Measurements from ENCODE around the gene KRTAP2-1. TPM values are rescaled to one million over a fixed set of nuclear protein-coding genes. Genes with fewer than 3 reads are reported as not detected.
"Not testable (repeated sequence)": the region's sequence is repeated elsewhere in the genome, so short reads cannot be mapped to it uniquely, and the experiment has no call there.

Gene KRTAP2-1
- total RNA-seq, 2 experiments from 2014 or later, result not detected

DNA sequence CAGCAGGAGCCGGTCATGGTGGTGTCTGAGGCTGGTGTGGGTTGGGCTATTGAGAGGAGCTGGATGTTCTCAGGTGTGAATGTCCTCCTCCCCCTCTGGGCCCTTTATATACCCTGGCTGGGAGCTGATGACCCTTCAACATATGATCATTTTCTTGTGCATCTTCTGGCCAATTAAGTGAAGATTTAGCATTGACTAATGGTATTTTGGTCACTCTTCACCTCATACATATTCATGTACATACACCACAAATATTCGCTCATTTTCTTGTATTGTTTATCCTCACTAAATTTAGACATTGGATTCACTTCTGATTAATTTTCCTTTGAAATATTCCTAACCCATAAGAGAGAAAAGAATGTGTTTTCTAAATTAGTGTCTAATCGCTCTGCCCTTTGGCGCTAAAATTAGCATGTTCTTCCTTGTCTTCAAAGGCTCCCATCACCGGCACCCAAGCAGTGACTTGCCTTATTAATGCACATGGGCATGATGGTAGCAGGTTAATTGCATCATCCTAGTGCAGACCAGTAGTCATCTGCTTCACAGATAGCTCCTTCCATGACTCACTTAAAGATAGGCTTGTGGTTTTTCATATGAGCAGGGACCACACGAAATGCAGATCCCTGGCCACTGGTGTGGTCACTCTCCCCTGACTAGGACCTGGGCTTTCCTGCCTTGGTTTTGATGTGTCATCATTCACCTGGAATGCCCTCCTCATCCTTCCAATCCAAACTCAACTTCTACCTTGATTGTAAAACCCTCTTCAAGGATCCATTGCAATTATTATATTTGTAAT is 18.9 kb upstream of the KRTAP2-1 start, which contains the start of gene KRTAP2-4:
Gene KRTAP2-4, minus strand, starts transcription at position 51 of the 796 bp plus-strand sequence. Its CDS starts 34 bp downstream, at position 17.
- CTCF ChIA-PET (ENCODE audit: unreplicated experiment), result no interaction called here
- no peak within 1 kb of the TSS for H3K4me3 ChIP-seq (ENCODE audit: low read depth, low read length, poor library complexity, severe bottlenecking)
- no peaks in the 10 kb centered on the region for H3K9me2 ChIP-seq (ENCODE audit: insufficient read depth, low read length)
- intact Hi-C loops (cut with micrococcal nuclease; ENCODE audit: unreplicated experiment), result no loop called here
- no peaks in the 10 kb centered on the region for H3K4me1 ChIP-seq (ENCODE audit: insufficient read depth, low read length, poor library complexity, severe bottlenecking)
- H3K36me3 ChIP-seq (ENCODE audit: insufficient read depth, low read length), result no peaks in the 10 kb centered on the region
- no peaks in the 10 kb centered on the region for H3K79me2 ChIP-seq (ENCODE audit: insufficient read depth, low read depth, low read length)
- no peak within 1 kb of the TSS for H3K4me2 ChIP-seq (ENCODE audit: low read length)
- TF ChIP-seq, protein P1, sequence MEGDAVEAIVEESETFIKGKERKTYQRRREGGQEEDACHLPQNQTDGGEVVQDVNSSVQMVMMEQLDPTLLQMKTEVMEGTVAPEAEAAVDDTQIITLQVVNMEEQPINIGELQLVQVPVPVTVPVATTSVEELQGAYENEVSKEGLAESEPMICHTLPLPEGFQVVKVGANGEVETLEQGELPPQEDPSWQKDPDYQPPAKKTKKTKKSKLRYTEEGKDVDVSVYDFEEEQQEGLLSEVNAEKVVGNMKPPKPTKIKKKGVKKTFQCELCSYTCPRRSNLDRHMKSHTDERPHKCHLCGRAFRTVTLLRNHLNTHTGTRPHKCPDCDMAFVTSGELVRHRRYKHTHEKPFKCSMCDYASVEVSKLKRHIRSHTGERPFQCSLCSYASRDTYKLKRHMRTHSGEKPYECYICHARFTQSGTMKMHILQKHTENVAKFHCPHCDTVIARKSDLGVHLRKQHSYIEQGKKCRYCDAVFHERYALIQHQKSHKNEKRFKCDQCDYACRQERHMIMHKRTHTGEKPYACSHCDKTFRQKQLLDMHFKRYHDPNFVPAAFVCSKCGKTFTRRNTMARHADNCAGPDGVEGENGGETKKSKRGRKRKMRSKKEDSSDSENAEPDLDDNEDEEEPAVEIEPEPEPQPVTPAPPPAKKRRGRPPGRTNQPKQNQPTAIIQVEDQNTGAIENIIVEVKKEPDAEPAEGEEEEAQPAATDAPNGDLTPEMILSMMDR (conservative IDR thresholded peaks at IDR 0.05; ENCODE audit: low read length), result no peak
- TF ChIP-seq EZH2phosphoT487 (IDR thresholded peaks at IDR 0.05; ENCODE audit: borderline replicate concordance, low read depth, low read length), result no peak
- no peaks in the 10 kb centered on the region for H3K9me3 ChIP-seq (ENCODE audit: low read length)
- H4K20me1 ChIP-seq (ENCODE audit: insufficient read depth, low read length), result no peaks in the 10 kb centered on the region
- no peak within 1 kb of the TSS for H3K27ac ChIP-seq (ENCODE audit: low read depth, low read length, poor library complexity, severe bottlenecking)
- no TSS peak for BruUV-seq (replicated peaks)
- no peak for DNase-seq (ENCODE audit: low spot score)
- POLR2A ChIA-PET, result no interaction called here
- H2AFZ ChIP-seq (ENCODE audit: low read length), result no peak within 1 kb of the TSS

DNA sequence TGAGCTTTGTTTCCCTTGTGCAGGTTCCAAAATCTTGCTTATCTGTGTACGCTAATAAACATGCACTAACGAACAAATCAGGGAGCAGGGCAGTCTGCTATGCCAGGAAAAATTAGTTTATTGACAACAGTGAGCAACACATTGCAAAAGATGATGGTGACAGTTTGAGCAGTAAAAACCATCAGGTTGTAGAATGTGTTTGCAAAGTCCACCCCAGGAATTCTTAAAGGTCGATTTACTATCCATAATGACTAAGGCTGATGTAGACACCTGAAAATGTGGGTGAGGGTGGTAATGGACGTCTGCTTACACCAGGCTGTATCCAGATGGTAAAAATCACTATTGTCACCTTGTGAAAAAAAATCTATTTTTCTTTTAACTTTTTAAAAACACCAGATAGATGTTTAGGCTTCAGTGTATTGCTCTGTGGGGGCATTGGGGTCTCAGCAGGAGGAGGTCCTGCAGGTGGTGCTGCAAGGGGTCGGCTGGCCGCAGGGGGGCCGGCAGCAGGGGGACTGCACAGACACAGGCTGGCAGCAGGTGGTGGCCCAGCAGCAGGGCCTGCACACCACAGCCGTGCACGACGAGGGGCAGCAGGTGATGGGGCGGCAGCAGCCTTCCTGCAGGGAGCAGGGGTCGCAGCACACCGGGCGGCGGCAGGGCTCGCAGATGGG is 18.0 kb upstream of the KRTAP2-1 start:
- H3K27ac ChIP-seq (ENCODE audit: low read depth, low read length, poor library complexity, severe bottlenecking); DNase-seq (ENCODE audit: low spot score); H2AFZ ChIP-seq (ENCODE audit: low read length); H3K4me1 ChIP-seq (ENCODE audit: insufficient read depth, low read length, poor library complexity, severe bottlenecking); H3K36me3 ChIP-seq (ENCODE audit: insufficient read depth, low read length); H3K4me2 ChIP-seq (ENCODE audit: low read length); H3K9me2 ChIP-seq (ENCODE audit: insufficient read depth, low read length); H3K4me3 ChIP-seq (ENCODE audit: low read depth, low read length, poor library complexity, severe bottlenecking); intact Hi-C loops (cut with micrococcal nuclease; ENCODE audit: unreplicated experiment); H3K79me2 ChIP-seq (ENCODE audit: insufficient read depth, low read depth, low read length); H4K20me1 ChIP-seq (ENCODE audit: insufficient read depth, low read length); CTCF ChIA-PET (ENCODE audit: unreplicated experiment); H3K9me3 ChIP-seq (ENCODE audit: low read length); BruUV-seq (replicated peaks); POLR2A ChIA-PET: not testable (repeated sequence)

DNA sequence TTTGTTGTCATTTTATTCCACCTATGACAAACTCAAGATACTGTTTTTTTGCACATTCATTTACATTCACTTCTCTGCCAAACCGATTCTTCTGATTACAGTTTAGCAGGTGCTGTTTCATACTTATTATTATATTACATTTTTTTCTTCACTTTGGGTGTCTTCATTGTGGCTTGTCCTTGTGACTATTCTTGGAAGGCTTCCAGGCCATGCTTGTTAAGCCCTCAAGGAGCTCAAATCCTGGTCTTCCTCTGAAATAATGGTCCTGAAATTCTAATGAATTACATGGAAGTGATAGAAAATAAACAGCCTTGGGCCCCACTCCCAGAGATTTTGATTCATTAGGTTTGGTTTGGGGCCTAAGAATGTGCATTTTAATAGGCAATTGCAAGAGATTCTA is 17.2 kb upstream of the KRTAP2-1 start:
- H3K4me3 ChIP-seq (ENCODE audit: low read depth, low read length, poor library complexity, severe bottlenecking), result no peak overlapping the region
- BruUV-seq (replicated peaks), result no TSS peak
- H3K4me2 ChIP-seq (ENCODE audit: low read length), result no peak overlapping the region
- CTCF ChIA-PET (ENCODE audit: unreplicated experiment), result no interaction called here
- H3K9me3 ChIP-seq (ENCODE audit: low read length), result no peaks in the 10 kb centered on the region
- no peaks in the 10 kb centered on the region for H3K4me1 ChIP-seq (ENCODE audit: insufficient read depth, low read length, poor library complexity, severe bottlenecking)
- no peaks in the 10 kb centered on the region for H3K79me2 ChIP-seq (ENCODE audit: insufficient read depth, low read depth, low read length)
- intact Hi-C loops (cut with micrococcal nuclease; ENCODE audit: unreplicated experiment), result no loop called here
- no peak overlapping the region for H3K27ac ChIP-seq (ENCODE audit: low read depth, low read length, poor library complexity, severe bottlenecking)
- DNase-seq (ENCODE audit: low spot score), result no peak
- H3K36me3 ChIP-seq (ENCODE audit: insufficient read depth, low read length), result no peaks in the 10 kb centered on the region
- no peak for TF ChIP-seq EZH2phosphoT487 (IDR thresholded peaks at IDR 0.05; ENCODE audit: borderline replicate concordance, low read depth, low read length)
- TF ChIP-seq, protein P1 (conservative IDR thresholded peaks at IDR 0.05; ENCODE audit: low read length), result no peak
- H4K20me1 ChIP-seq (ENCODE audit: insufficient read depth, low read length), result no peaks in the 10 kb centered on the region
- H2AFZ ChIP-seq (ENCODE audit: low read length), result no peak overlapping the region
- POLR2A ChIA-PET, result no interaction called here
- H3K9me2 ChIP-seq (ENCODE audit: insufficient read depth, low read length), result no peaks in the 10 kb centered on the region
